Globus pallidus (tissue), 1 donor: ENCODE data around the gene TMEM184B.
A peak's percentile ranks its signal among the peaks of the same experiment; 100 is the strongest.

Experiments
- DNase-seq: peaks from one replicate; pipeline ENCODE4 v3.0.0-alpha.2; 2015; ENCODE audit warnings: low spot score

Gene TMEM184B

GRCh38 chr22:38272373-38273134, at the start of gene TMEM184B:
TMEM184B (minus strand) TSS chr22:38273010; CDS start chr22:38247961, 25,049 bp downstream.
- DNase-seq, result peak; percentile 86

GRCh38 chr22:38320605-38321402, 48.0 kb upstream of the TMEM184B start:
- DNase-seq, result no peak

GRCh38 chr22:38318792-38319773, 46.3 kb upstream of the TMEM184B start:
- no peak for DNase-seq

- DNase-seq, result no peak
These were observed 45.3 kb upstream of the TMEM184B start for GRCh38 chr22:38317995-38318715.

- peak; percentile 77 for DNase-seq
These were observed 44.5 kb upstream of the TMEM184B start, which contains the start of gene CSNK1E for GRCh38 chr22:38317122-38317994. CSNK1E (minus strand) TSS chr22:38317433; CDS start chr22:38314157, 3,276 bp downstream.

- DNase-seq, result peak; percentile 87
These were observed 43.7 kb upstream of the TMEM184B start for GRCh38 chr22:38316364-38317121.

GRCh38 chr22:38315823-38316363, 43.1 kb upstream of the TMEM184B start:
- peak; percentile 66 for DNase-seq

- DNase-seq, result peak; percentile 47
These were observed 42.4 kb upstream of the TMEM184B start for GRCh38 chr22:38314933-38315822.

GRCh38 chr22:38314051-38314932, 41.5 kb upstream of the TMEM184B start:
- DNase-seq, result no peak

GRCh38 chr22:38313384-38313955, 40.7 kb upstream of the TMEM184B start:
- DNase-seq, result peak; percentile 53

- no peak for DNase-seq
These were observed 39.5 kb upstream of the TMEM184B start for GRCh38 chr22:38312261-38312800.

- no peak for DNase-seq
These were observed 38.5 kb upstream of the TMEM184B start for GRCh38 chr22:38311323-38311620.

GRCh38 chr22:38310518-38311322, 37.9 kb upstream of the TMEM184B start:
- no peak for DNase-seq

- no peak for DNase-seq
These were observed 37.1 kb upstream of the TMEM184B start for GRCh38 chr22:38309614-38310517.
